ENCODE measurements around the gene EEFSEC. TPM values are rescaled to one million over a fixed set of nuclear protein-coding genes. Genes with fewer than 3 reads are reported as not detected.

The EEFSEC gene
- total RNA-seq, 2 donors from 2014 or later, result 14.0 to 14.7 TPM

GRCh38 chr3:128270559-128271492 is 117.5 kb downstream of the EEFSEC start:
- DNase-seq (no peak), ATAC-seq (no peak)
- H3K9me3 ChIP-seq (ENCODE audit: control insufficient read depth, low read length, poor library complexity, severe bottlenecking), result no peaks in the 10 kb centered on the region
- no peaks in the 10 kb centered on the region for H3K27me3 Mint-ChIP-seq
- H3K4me1 Mint-ChIP-seq, result peaks cover 7% of the 10 kb centered on the region
- peaks cover 12% of the 10 kb centered on the region for H3K36me3 Mint-ChIP-seq (ENCODE audit: low read depth)
- H3K27ac Mint-ChIP-seq, result peak overlapping the region; percentile 19
- H3K4me3 Mint-ChIP-seq, result no peak overlapping the region

- DNase-seq (no peak), ATAC-seq (no peak)
- H3K27me3 Mint-ChIP-seq, result no peaks in the 10 kb centered on the region
- no peak overlapping the region for H3K4me3 Mint-ChIP-seq
- peaks cover 12% of the 10 kb centered on the region for H3K36me3 Mint-ChIP-seq (ENCODE audit: low read depth)
- H3K9me3 ChIP-seq (ENCODE audit: control insufficient read depth, low read length, poor library complexity, severe bottlenecking), result no peaks in the 10 kb centered on the region
- H3K4me1 Mint-ChIP-seq, result peaks cover 12% of the 10 kb centered on the region
- peak overlapping the region; percentile 19 for H3K27ac Mint-ChIP-seq
Measured at GRCh38 chr3:128271536-128272332, 118.5 kb downstream of the EEFSEC start.

- no peaks in the 10 kb centered on the region for H3K9me3 ChIP-seq (ENCODE audit: control insufficient read depth, low read length, poor library complexity, severe bottlenecking)
- DNase-seq (no peak), ATAC-seq (no peak)
- H3K4me3 Mint-ChIP-seq, result no peak overlapping the region
- no peaks in the 10 kb centered on the region for H3K27me3 Mint-ChIP-seq
- H3K36me3 Mint-ChIP-seq (ENCODE audit: low read depth), result peaks cover 12% of the 10 kb centered on the region
- no peak overlapping the region for H3K27ac Mint-ChIP-seq
- H3K4me1 Mint-ChIP-seq, result peaks cover 17% of the 10 kb centered on the region
Measured at GRCh38 chr3:128273109-128273840, 120.0 kb downstream of the EEFSEC start.

- no peaks in the 10 kb centered on the region for H3K9me3 ChIP-seq (ENCODE audit: control insufficient read depth, low read length, poor library complexity, severe bottlenecking)
- Mint-ChIP-seq H3K4me3 (no peak overlapping the region), H3K27ac (no peak overlapping the region), H3K36me3 (ENCODE audit: low read depth) (peaks cover 8% of the 10 kb centered on the region), H3K27me3 (no peaks in the 10 kb centered on the region), H3K4me1 (peaks cover 14% of the 10 kb centered on the region)
- DNase-seq (no peak), ATAC-seq (no peak)
Measured at GRCh38 chr3:128273841-128274573, 120.7 kb downstream of the EEFSEC start.

- no peaks in the 10 kb centered on the region for H3K27me3 Mint-ChIP-seq
- H3K27ac Mint-ChIP-seq, result no peak overlapping the region
- DNase-seq (no peak), ATAC-seq (no peak)
- no peak overlapping the region for H3K4me3 Mint-ChIP-seq
- peaks cover 8% of the 10 kb centered on the region for H3K36me3 Mint-ChIP-seq (ENCODE audit: low read depth)
- no peaks in the 10 kb centered on the region for H3K9me3 ChIP-seq (ENCODE audit: control insufficient read depth, low read length, poor library complexity, severe bottlenecking)
- peaks cover 14% of the 10 kb centered on the region for H3K4me1 Mint-ChIP-seq
Measured at GRCh38 chr3:128274837-128275236, 121.6 kb downstream of the EEFSEC start.

GRCh38 chr3:128275316-128276145 is 122.2 kb downstream of the EEFSEC start:
- no peaks in the 10 kb centered on the region for H3K9me3 ChIP-seq (ENCODE audit: control insufficient read depth, low read length, poor library complexity, severe bottlenecking)
- ATAC-seq, result no peak
- Mint-ChIP-seq H3K27ac (peak overlapping the region; percentile 49), H3K4me1 (peaks cover 14% of the 10 kb centered on the region), H3K4me3 (no peak overlapping the region), H3K36me3 (ENCODE audit: low read depth) (peaks cover 8% of the 10 kb centered on the region), H3K27me3 (no peaks in the 10 kb centered on the region)
- no peak for DNase-seq

- no peaks in the 10 kb centered on the region for H3K9me3 ChIP-seq (ENCODE audit: control insufficient read depth, low read length, poor library complexity, severe bottlenecking)
- Mint-ChIP-seq H3K4me1 (peaks cover 16% of the 10 kb centered on the region), H3K36me3 (ENCODE audit: low read depth) (peaks cover 8% of the 10 kb centered on the region), H3K27me3 (no peaks in the 10 kb centered on the region), H3K27ac (no peak overlapping the region), H3K4me3 (no peak overlapping the region)
- DNase-seq, result no peak
- ATAC-seq, result no peak
Measured at GRCh38 chr3:128276146-128276435, 122.8 kb downstream of the EEFSEC start.

- peaks cover 16% of the 10 kb centered on the region for H3K4me1 Mint-ChIP-seq
- H3K27me3 Mint-ChIP-seq, result no peaks in the 10 kb centered on the region
- DNase-seq (no peak), ATAC-seq (no peak)
- H3K4me3 Mint-ChIP-seq, result no peak overlapping the region
- no peaks in the 10 kb centered on the region for H3K9me3 ChIP-seq (ENCODE audit: control insufficient read depth, low read length, poor library complexity, severe bottlenecking)
- H3K36me3 Mint-ChIP-seq (ENCODE audit: low read depth), result peaks cover 8% of the 10 kb centered on the region
- H3K27ac Mint-ChIP-seq, result no peak overlapping the region
Measured at GRCh38 chr3:128276577-128277183, 123.4 kb downstream of the EEFSEC start.

- Mint-ChIP-seq H3K36me3 (ENCODE audit: low read depth) (peaks cover 6% of the 10 kb centered on the region), H3K4me1 (peaks cover 16% of the 10 kb centered on the region), H3K4me3 (no peak overlapping the region), H3K27ac (peak overlapping the region; percentile 72), H3K27me3 (no peaks in the 10 kb centered on the region)
- DNase-seq (no peak), ATAC-seq (no peak)
- H3K9me3 ChIP-seq (ENCODE audit: control insufficient read depth, low read length, poor library complexity, severe bottlenecking), result no peaks in the 10 kb centered on the region
Measured at GRCh38 chr3:128277378-128278069, 124.2 kb downstream of the EEFSEC start.

- H3K4me1 Mint-ChIP-seq, result peaks cover 16% of the 10 kb centered on the region
- ATAC-seq, result no peak
- H3K27me3 Mint-ChIP-seq, result no peaks in the 10 kb centered on the region
- H3K4me3 Mint-ChIP-seq, result no peak overlapping the region
- peaks cover 4% of the 10 kb centered on the region for H3K36me3 Mint-ChIP-seq (ENCODE audit: low read depth)
- H3K27ac Mint-ChIP-seq, result peak overlapping the region; percentile 72
- no peak for DNase-seq
- H3K9me3 ChIP-seq (ENCODE audit: control insufficient read depth, low read length, poor library complexity, severe bottlenecking), result no peaks in the 10 kb centered on the region
Measured at GRCh38 chr3:128278130-128278529, 124.8 kb downstream of the EEFSEC start.

- H3K9me3 ChIP-seq (ENCODE audit: control insufficient read depth, low read length, poor library complexity, severe bottlenecking), result no peaks in the 10 kb centered on the region
- peak overlapping the region; percentile 72 for H3K27ac Mint-ChIP-seq
- ATAC-seq (no peak), DNase-seq (no peak)
- H3K4me3 Mint-ChIP-seq, result no peak overlapping the region
- H3K36me3 Mint-ChIP-seq (ENCODE audit: low read depth), result peaks cover 4% of the 10 kb centered on the region
- H3K4me1 Mint-ChIP-seq, result peaks cover 16% of the 10 kb centered on the region
- H3K27me3 Mint-ChIP-seq, result no peaks in the 10 kb centered on the region
Measured at GRCh38 chr3:128278761-128279600, 125.7 kb downstream of the EEFSEC start.

All from T-helper 17 cell (primary cell).